HEK293 (cell line): Measurements from ENCODE around the gene PIP4K2A.

Experiments
- CTCF ChIA-PET: fragments of 350-600 bp; formaldehyde crosslinking; extraction: SDS; loops from one replicate; lab custom pipeline; 2021; ENCODE audit warnings: antibody characterized with exemption; lab: Yijun Ruan, JAX
- POLR2A ChIA-PET: fragments of 300-600 bp; formaldehyde crosslinking; extraction: SDS; loops from one replicate; lab custom pipeline; 2020; ENCODE audit warnings: antibody characterized with exemption, inconsistent platforms; lab: Yijun Ruan, JAX
- H3K27ac ChIP-seq: fragments of 200-500 bp; sonication (Bioruptor generic); 2 replicates; pipeline ENCODE4 v1.5.1; 2014; ENCODE audit warnings: low read depth, low read length, control low read depth, inconsistent platforms; ENCODE audit errors: extremely low read depth
- H3K36me3 ChIP-seq, 2 experiments: fragments of 200-500 bp in 1 of 2; sonication (Bioruptor generic) in 1 of 2; 1 replicate in 1 of 2; 2 replicates in 1 of 2; pipeline ENCODE4 v1.5.1; 2014 to 2017; ENCODE audit warnings: inconsistent platforms in 2 of 2, low read length in 2 of 2; ENCODE audit not compliant: control insufficient read depth in 2 of 2, insufficient read depth in 1 of 2
- H3K4me1 ChIP-seq: fragments of 200-500 bp; sonication (Bioruptor generic); 2 replicates; pipeline ENCODE4 v1.5.1; 2014; ENCODE audit warnings: mild to moderate bottlenecking, low read length, inconsistent platforms; ENCODE audit not compliant: control insufficient read depth, insufficient read depth
- H3K4me3 ChIP-seq: 2 replicates; pipeline ENCODE4 v1.5.1; 2011; ENCODE audit warnings: low read depth, mild to moderate bottlenecking, control low read depth, low read length, moderate library complexity
- H3K9me3 ChIP-seq: fragments of 200-500 bp; sonication (Bioruptor generic); 2 replicates; pipeline ENCODE4 v1.5.1; 2014; ENCODE audit warnings: low read depth, low read length, inconsistent platforms; ENCODE audit not compliant: control insufficient read depth, insufficient read depth
- GLI2 ChIP-seq: fragments of 450-650 bp; formaldehyde crosslinking; IDR thresholded peaks from 2 replicates; pipeline ENCODE4; 2017; ENCODE audit warnings: missing biosample characterization, missing genetic modification characterization, low read depth, borderline replicate concordance
- GLIS1 ChIP-seq: fragments of 450-650 bp; formaldehyde crosslinking; IDR thresholded peaks from 2 replicates; pipeline ENCODE4 v1.5.1; 2016; ENCODE audit warnings: missing biosample characterization, missing genetic modification characterization
- HOXC10 ChIP-seq: sonication (generic); formaldehyde crosslinking; IDR thresholded peaks from 2 replicates; pipeline ENCODE4 v1.8.1; 2023; ENCODE audit warnings: mild to moderate bottlenecking, missing genetic modification reagents
- SCRT2 ChIP-seq: fragments of 450-650 bp; formaldehyde crosslinking; IDR thresholded peaks from 2 replicates; pipeline ENCODE4 v1.5.1; 2016; ENCODE audit warnings: missing biosample characterization, missing genetic modification characterization
- SP2 ChIP-seq: fragments of 450-650 bp; formaldehyde crosslinking; IDR thresholded peaks from 2 replicates; pipeline ENCODE4 v1.5.1; 2016; ENCODE audit warnings: missing biosample characterization, missing genetic modification characterization
- SP3 ChIP-seq: fragments of 450-650 bp; formaldehyde crosslinking; IDR thresholded peaks from 2 replicates; pipeline ENCODE4 v1.5.1; 2016; ENCODE audit warnings: missing biosample characterization, missing genetic modification characterization
- YY1 ChIP-seq: fragments of 450-650 bp; formaldehyde crosslinking; IDR thresholded peaks from 2 replicates; pipeline ENCODE4 v1.5.1; 2018; ENCODE audit warnings: missing biosample characterization, missing genetic modification characterization
- ZIC2 ChIP-seq: fragments of 450-650 bp; formaldehyde crosslinking; IDR thresholded peaks from 2 replicates; pipeline ENCODE4 v1.5.1; 2016; ENCODE audit warnings: missing biosample characterization, missing genetic modification characterization
- ZNF175 ChIP-seq: fragments of 450-650 bp; formaldehyde crosslinking; IDR thresholded peaks from 2 replicates; pipeline ENCODE4 v1.5.1; 2016; ENCODE audit warnings: missing biosample characterization, missing genetic modification characterization
- ZNF202 ChIP-seq: fragments of 450-650 bp; formaldehyde crosslinking; IDR thresholded peaks from 2 replicates; pipeline ENCODE4 v1.5.1; 2016; ENCODE audit warnings: missing biosample characterization, missing genetic modification characterization, borderline replicate concordance
- ZNF335 ChIP-seq: fragments of 450-650 bp; formaldehyde crosslinking; conservative IDR thresholded peaks from 2 replicates; pipeline ENCODE4 v1.5.1; 2016; ENCODE audit warnings: missing biosample characterization, missing genetic modification characterization
- ZNF433 ChIP-seq: fragments of 450-650 bp; formaldehyde crosslinking; IDR thresholded peaks from 2 replicates; pipeline ENCODE4 v1.5.1; 2016; ENCODE audit warnings: missing biosample characterization, missing genetic modification characterization, low read depth
- ZNF558 ChIP-seq: fragments of 450-650 bp; formaldehyde crosslinking; IDR thresholded peaks from 2 replicates; pipeline ENCODE4 v1.5.1; 2016; ENCODE audit warnings: missing biosample characterization, missing genetic modification characterization
- ZNF768 ChIP-seq: fragments of 450-650 bp; formaldehyde crosslinking; IDR thresholded peaks from 2 replicates; pipeline ENCODE4 v1.5.1; 2018; ENCODE audit warnings: missing biosample characterization, mild to moderate bottlenecking, missing genetic modification characterization
- ZNF837 ChIP-seq: fragments of 450-650 bp; formaldehyde crosslinking; IDR thresholded peaks from 2 replicates; pipeline ENCODE4 v1.5.1; 2016; ENCODE audit warnings: missing biosample characterization, missing genetic modification characterization
- TF ChIP-seq, protein P1 (sequence below): fragments of 450-650 bp; formaldehyde crosslinking; IDR thresholded peaks from 2 replicates; pipeline ENCODE4 v1.5.1; 2017; ENCODE audit warnings: missing biosample characterization, missing genetic modification characterization
- TF ChIP-seq, protein P2 (sequence below): fragments of 450-650 bp; formaldehyde crosslinking; IDR thresholded peaks from 2 replicates; pipeline ENCODE4 v1.5.0; 2017; ENCODE audit warnings: missing biosample characterization, missing genetic modification characterization, borderline replicate concordance
- TF ChIP-seq, protein P3 (sequence below): fragments of 450-650 bp; formaldehyde crosslinking; IDR thresholded peaks from 2 replicates; pipeline ENCODE4 v1.5.1; 2016; ENCODE audit warnings: missing biosample characterization, missing genetic modification characterization
- TF ChIP-seq, protein P4 (sequence below): fragments of 450-650 bp; formaldehyde crosslinking; IDR thresholded peaks from 2 replicates; pipeline ENCODE4 v1.5.1; 2016; ENCODE audit warnings: missing biosample characterization, missing genetic modification characterization

Gene PIP4K2A

DNA sequence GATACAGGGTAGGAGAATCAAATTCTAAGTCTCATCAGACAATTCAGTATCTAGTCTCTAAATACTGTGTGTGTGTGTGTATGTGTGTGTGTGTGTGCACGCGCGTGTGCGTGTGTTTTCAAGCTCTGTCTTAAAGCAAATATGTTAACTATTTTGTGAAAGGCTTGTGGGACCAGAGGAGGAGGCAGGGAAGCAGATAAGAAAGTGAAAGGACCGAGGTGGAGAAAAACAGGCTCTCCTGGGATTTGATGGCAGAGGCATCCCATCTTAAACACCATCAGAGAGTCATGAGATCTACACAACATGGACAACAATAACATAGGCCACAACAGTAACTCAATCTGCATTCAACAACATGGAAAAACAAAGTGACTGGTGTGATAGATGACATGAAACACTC is 67.1 kb downstream of the PIP4K2A start:
- Histone ChIP-seq H3K27ac (no peak overlapping the region), H3K9me3 (no peaks in the 10 kb centered on the region), H3K4me3 (no peak overlapping the region), H3K36me3 (no peaks in the 10 kb centered on the region), H3K4me1 (peaks cover 21% of the 10 kb centered on the region)
- ChIA-PET POLR2A (no interaction called here), CTCF (no interaction called here)
- TF ChIP-seq ZNF433 (tag by site-specific recombination) (no peak), ZNF175 (no peak), SP3 (tag by site-specific recombination) (no peak), HOXC10 (no peak), YY1 (no peak)
- TF ChIP-seq, protein P1, sequence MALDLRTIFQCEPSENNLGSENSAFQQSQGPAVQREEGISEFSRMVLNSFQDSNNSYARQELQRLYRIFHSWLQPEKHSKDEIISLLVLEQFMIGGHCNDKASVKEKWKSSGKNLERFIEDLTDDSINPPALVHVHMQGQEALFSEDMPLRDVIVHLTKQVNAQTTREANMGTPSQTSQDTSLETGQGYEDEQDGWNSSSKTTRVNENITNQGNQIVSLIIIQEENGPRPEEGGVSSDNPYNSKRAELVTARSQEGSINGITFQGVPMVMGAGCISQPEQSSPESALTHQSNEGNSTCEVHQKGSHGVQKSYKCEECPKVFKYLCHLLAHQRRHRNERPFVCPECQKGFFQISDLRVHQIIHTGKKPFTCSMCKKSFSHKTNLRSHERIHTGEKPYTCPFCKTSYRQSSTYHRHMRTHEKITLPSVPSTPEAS (tag by site-specific recombination) = no peak
- TF ChIP-seq, protein P2, sequence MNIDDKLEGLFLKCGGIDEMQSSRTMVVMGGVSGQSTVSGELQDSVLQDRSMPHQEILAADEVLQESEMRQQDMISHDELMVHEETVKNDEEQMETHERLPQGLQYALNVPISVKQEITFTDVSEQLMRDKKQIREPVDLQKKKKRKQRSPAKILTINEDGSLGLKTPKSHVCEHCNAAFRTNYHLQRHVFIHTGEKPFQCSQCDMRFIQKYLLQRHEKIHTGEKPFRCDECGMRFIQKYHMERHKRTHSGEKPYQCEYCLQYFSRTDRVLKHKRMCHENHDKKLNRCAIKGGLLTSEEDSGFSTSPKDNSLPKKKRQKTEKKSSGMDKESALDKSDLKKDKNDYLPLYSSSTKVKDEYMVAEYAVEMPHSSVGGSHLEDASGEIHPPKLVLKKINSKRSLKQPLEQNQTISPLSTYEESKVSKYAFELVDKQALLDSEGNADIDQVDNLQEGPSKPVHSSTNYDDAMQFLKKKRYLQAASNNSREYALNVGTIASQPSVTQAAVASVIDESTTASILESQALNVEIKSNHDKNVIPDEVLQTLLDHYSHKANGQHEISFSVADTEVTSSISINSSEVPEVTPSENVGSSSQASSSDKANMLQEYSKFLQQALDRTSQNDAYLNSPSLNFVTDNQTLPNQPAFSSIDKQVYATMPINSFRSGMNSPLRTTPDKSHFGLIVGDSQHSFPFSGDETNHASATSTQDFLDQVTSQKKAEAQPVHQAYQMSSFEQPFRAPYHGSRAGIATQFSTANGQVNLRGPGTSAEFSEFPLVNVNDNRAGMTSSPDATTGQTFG (tag by site-specific recombination) = no peak

DNA sequence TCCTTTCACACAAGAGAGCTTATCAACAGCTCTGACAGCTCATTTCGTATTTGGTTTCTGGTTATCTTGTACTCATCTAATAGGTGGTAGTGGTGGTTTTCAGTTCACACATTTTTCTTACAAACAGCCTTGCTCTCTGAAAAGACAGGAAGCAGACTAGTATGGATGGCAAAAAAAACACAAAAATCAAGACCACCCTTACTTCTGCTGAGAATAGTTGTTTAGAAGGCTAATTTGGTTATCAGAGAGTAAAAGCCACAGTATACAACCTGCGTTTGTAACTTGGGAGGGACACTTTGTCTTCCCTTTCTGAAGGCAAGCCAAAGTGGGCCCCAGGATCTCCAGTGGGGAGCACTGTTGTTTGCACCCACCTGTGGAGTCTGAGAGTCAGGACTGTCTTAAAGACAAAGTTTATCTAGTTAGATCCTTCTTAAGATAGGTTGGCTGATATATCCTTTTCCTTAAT is 68.0 kb downstream of the PIP4K2A start:
- ChIA-PET POLR2A (no interaction called here), CTCF (no interaction called here)
- no peaks in the 10 kb centered on the region for H3K9me3 ChIP-seq
- peaks cover 21% of the 10 kb centered on the region for H3K4me1 ChIP-seq
- H3K4me3 ChIP-seq = no peak overlapping the region
- H3K36me3 ChIP-seq = no peaks in the 10 kb centered on the region
- TF ChIP-seq SCRT2 (tag by site-specific recombination) (peak; percentile 66), ZIC2 (tag by site-specific recombination) (peak; percentile 20; the same call in 1 of the 2 replicates)
- TF ChIP-seq, protein P3, sequence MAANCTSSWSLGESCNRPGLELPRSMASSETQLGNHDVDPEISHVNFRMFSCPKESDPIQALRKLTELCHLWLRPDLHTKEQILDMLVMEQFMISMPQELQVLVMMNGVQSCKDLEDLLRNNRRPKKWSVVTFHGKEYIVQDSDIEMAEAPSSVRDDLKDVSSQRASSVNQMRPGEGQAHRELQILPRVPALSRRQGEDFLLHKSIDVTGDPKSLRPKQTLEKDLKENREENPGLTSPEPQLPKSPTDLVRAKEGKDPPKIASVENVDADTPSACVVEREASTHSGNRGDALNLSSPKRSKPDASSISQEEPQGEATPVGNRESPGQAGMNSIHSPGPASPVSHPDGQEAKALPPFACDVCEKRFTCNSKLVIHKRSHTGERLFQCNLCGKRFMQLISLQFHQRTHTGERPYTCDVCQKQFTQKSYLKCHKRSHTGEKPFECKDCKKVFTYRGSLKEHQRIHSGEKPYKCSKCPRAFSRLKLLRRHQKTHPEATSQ (tag by site-specific recombination) = no peak
- no peak overlapping the region for H3K27ac ChIP-seq

DNA sequence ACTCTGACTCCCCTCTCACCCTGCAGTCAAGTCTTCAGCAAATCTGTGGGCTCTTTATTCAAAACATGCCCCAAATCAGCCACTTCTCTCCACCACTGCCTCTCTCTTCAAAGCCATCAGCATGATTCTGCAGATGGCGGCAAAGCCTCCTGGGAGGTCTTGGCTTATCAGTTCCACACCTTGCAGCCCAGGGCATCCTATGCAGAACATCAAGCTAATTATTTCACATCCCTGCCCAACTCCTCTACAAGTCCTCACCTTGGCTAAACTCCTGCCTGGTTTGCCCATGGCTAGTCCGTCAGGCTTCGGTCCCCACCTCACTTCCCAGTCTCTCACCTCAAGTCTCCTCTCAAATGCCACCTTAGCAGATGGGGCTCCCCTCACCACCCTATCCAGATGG is 70.2 kb downstream of the PIP4K2A start:
- Histone ChIP-seq H3K4me3 (no peak overlapping the region), H3K9me3 (no peaks in the 10 kb centered on the region), H3K27ac (no peak overlapping the region), H3K4me1 (peaks cover 17% of the 10 kb centered on the region; the same call in 1 of the 2 replicates), H3K36me3 (no peaks in the 10 kb centered on the region)
- ChIA-PET CTCF (no interaction called here), POLR2A (no interaction called here)
- TF ChIP-seq ZNF558 (tag by site-specific recombination) = no peak
- TF ChIP-seq GLIS1 (tag by site-specific recombination) = 0 out of 2 replicates have a peak, but pooled peaks have one; percentile 40

DNA sequence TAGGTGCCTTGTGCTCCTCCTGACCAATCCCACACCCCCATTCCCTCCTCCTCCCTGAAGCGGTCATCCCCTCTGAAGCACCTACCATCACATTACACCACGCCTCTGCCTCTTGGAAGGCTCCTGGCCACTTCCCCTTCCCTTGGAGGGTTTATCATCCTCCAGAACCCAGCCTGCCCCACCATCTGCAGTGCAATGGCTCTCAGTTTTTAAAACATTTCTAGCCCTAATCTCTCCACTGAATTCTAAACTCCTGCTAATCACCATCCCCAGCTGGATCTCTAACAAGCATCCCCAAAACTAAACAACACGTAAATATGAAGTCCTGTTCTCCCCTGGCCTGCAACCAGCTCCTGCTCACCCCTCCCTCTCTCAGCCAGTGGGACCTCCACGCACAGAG is 70.6 kb downstream of the PIP4K2A start:
- Histone ChIP-seq H3K36me3 (no peaks in the 10 kb centered on the region), H3K27ac (no peak overlapping the region), H3K9me3 (no peaks in the 10 kb centered on the region), H3K4me1 (peaks cover 14% of the 10 kb centered on the region; the same call in 1 of the 2 replicates), H3K4me3 (no peak overlapping the region)
- ChIA-PET POLR2A (no interaction called here), CTCF (no interaction called here)
- TF ChIP-seq GLI2 (tag by site-specific recombination) = no peak
- no peak for TF ChIP-seq ZNF837 (tag by site-specific recombination)
- no peak for TF ChIP-seq ZNF768 (tag by site-specific recombination)
- TF ChIP-seq ZNF202 = no peak
- no peak for TF ChIP-seq ZNF335 (tag by site-specific recombination)
- TF ChIP-seq, protein P4, sequence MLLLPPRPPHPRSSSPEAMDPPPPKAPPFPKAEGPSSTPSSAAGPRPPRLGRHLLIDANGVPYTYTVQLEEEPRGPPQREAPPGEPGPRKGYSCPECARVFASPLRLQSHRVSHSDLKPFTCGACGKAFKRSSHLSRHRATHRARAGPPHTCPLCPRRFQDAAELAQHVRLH (tag by site-specific recombination) = no peak
- no peak for TF ChIP-seq SP2 (tag by site-specific recombination)
- TF ChIP-seq, protein P2 (tag by site-specific recombination) = no peak
